ENCODE measurements around the gene FADS3.

FADS3 gene

DNA sequence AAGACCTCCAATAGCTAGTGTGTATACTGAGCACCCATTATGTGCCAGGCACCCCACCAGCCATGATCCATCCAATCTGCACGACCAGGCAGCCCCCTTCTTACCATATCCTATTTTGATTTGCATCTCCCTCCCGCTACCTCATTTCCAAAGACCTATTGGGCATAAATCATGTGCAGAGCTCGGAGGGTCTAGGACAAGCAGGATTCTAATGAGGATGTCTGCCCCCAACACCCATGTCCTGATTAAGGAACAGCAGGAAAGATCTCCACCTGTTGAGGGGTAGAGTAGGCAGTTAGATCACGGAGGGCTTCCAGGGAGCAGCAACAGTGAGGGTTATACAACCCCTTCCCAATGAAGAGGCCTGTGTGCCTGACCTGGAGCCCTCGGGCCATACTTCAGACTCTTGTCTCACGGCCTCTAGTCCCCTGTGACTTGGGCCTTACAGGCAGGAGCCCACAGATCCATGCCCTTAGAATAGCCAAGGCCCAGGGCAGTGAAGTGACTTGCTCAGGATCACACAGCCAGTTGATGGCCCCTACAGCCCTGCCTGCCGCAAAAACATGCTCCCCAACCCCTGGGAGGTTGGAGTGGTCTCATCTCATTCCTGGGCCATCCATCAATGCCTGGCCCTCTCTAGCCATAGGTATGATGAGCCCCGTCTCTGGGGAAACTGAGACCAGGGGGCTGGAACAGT is 22.5 kb upstream of the FADS3 start:
- no peak for DNase-seq (ENCODE audit: low read depth)

DNA sequence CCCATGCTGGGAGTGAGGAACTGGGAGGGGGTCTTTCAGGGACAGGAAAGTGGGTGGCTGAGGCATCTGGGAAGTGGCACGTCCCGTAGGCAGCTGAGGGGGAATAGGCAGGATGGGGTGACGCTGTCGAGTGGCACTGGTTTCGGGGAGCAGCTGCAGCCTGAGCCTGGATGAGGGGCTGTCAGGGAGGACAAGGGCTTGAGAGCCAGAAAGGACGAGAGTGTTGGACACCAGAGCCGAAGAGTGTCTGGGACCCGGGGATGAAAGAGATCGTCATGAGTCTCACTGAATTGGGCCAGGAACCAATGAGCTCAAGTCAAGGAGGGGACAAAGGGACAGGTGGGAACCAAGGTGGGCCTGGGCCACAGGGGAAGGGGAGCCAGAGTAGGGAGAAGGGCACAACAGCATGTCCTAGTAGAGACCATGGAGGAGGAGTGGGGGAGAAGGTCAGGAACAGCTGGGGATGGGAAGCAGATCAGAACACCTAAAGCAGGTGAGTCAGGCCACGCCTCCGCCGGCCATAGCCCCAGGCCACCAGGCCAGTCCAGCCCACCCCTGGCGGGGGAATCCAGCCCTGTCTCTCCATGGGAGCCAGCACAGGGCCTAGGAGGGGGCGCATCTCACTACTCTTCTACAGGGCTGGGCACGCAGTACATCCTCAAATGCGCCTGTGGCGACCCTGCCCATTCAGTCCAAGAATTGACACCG is 21.8 kb upstream of the FADS3 start:
- no peak for DNase-seq (ENCODE audit: low read depth)

DNA sequence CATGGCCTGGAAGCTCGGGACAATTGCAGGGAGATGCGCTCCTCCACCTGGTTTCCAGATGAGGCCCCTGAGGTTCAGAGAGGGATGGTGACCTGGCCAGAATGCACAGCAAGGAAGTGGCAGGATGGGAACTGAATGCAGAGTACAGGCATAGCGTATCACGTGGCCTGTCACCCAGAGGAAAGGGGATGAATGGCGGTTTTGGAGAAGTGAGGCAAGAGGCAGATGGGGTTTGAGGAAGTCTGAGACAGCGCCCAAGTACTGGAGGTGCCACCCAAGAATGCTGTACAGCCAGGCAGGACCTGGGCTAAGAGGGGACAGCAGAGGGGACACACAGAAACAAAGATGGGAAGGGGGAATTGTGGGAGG is 21.2 kb upstream of the FADS3 start:
- DNase-seq (ENCODE audit: low read depth): no peak

DNA sequence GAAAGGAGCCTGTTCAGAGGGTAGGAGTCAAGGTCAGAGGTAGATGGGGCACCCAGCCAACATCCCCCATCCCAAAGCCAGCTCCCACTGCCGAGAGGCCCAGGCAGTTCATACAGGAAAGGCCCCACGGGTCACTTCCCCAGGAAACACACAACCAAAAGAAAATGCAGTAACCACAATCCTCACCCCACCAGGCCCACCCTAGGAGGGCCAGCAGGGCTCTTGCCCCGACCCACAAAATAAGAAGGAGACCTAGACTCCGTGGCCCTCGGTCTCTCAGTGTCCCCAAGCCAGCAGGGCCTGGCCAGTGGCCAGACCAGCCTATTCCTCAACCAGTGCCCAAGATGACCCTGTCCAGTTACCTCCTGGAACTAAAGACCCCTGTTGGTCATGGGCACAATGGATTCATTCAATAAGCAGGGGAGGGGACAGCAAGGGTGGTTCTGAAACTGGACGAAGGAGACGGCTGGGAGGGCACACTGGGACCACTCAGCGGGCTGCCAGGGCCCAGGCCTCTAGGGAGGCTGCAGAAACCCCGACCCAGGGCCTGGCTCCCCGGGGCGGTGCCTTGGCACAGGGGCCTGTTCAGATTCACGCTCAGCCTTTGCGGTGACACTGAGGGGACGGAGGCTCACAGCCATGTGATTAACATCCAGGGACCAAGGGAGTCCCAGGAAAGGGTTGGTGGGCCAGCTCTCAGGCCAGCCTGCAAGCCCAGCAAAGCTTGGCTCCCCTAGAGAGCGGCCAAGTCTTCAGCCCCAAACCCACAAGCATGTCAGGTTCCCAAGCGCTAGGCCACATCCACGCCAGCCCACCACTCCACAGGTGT is 20.6 kb upstream of the FADS3 start:
- DNase-seq (ENCODE audit: low read depth): no peak

DNA sequence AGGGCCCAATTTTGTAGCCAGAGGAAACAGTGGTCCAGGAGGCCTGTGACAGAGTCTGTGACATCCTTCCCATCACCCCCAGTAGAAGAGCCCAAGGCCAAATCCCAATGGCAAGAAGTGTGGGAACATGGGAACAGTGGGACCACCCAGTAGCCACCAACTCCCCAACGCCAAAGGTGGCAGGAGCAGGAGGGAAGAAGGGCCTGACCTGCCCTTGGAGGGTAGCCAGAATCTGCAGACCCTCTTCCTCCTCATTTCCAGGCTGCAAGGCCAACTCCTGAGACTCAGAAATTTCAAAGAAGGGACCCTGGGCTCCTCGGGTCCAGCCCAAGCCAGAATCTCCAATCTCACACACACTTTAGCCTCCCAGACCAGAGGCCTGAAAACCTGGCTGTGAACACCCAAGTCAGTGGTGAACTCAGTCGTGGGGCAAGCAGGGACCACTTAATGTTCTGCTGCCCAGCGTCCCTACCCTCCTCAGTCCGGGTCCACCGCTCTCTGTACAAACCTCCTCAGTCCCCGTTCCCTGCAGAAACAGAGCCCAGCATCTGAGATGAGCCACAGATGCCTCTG is 19.9 kb upstream of the FADS3 start:
- DNase-seq (ENCODE audit: low read depth): no peak

DNA sequence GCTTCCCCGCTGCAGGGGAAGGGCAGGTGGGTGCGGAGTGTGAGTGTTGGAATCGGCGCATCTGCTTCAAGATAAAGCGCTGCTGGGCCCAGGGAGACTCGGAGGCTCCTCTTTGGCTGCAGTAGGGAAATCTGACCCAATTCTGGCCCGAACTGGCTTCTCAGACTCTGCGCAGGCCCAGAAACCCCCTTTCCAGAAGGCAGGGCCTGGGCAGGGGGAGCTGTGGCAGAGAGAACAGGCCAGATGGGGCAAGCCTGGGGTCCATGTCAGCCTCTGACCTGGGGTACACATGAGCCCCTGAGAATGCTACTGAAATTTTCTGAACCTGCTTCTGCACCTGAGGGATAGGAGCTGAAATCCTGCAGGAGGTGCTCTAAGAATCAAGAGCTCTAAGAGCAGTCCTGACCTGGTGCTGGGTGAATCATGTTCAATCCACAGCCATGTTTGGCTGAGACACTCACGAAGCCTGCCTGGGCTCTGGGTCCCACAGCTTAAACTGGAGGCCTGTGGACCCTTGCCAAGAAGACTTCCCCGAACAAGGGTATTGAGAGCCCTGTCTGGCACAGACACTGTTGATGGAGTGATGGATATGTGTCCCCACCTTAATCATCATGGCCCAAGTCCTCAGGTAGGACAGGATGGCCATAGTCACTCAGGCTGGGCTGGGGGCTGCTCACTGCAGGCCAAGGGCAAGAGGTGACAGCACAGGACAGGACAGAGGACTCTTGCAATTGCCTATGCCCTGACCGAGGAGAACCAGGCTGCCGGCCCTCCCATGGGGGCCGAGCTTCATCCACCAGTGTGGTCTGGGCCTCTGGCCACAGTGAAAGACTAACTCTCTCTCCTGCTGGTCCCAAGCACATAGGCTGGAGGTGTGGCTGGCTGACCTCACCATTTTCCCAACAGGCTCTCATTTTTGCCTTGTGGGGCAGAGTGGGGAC is 19.1 kb upstream of the FADS3 start:
- no peak for DNase-seq (ENCODE audit: low read depth)

DNA sequence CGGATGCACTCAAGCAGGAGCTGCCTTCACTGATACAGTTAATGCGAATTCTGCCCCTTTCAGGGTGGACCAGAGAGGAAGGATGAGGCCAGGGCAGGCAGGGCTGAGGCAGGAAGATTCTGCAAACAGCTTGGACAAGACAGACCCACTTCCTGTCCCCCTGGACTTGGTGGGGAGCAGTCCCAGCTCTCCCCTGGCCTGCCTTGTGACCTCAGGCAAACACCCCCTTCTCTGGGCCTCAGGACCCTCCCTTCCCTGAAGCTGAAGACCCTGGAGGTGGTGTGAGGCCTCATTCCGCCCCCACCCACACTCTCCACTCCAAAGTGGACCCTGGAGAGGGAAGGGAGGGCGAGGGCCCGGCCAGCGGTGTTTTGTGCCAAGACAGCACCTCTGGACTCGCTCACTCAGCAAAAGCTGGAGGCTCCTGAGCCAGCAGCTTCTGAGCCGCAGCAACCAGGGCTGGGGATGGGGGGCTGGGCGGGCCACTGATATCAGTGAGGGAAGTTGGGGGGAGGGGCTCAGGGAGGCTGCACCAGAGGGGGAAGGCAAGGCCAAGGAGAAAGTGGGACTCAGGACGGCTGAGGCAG is 17.5 kb upstream of the FADS3 start:
- DNase-seq (ENCODE audit: low read depth): no peak

DNA sequence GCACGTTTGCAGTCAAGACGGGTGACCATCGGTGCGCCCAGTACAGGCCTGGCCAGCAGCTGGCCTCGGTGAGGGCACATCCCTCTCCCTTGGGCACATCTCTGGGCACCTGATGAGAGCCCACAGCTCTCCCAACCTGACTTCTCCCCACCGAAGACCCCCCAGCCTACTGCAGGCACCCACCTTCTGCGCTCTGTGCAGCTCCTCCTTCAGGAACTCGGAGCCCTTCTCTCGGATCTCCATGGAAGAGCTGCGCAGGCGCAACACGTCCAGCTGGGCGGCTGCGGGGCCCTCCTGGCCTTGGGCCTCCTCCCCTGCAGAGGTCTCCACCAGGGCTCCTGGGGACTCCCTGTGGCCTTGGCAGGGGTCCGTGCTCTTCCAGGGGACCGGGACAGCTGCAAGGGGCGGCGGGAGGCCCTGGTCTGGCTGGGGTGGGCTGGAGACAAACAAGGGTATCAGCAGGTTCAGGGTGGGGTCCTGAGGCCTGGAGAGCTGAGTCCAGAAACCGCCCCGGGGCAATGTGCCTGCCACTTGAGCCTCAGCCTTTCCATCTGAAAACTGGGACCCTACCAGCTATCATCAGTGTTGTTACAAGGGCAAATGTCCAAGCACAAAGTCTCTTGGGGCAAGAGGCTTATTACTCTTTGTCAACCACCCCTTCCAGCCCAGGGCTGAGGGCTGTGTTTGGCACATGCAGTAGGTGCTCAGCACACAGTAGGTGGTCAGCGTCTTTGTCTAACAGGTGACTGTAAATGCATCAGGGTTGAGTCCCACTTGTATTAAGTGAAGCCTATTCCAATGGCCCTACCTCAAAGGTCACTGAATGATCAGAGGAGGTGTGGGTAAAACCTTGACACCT is 16.8 kb upstream of the FADS3 start:
- no peak for DNase-seq (ENCODE audit: low read depth)

DNA sequence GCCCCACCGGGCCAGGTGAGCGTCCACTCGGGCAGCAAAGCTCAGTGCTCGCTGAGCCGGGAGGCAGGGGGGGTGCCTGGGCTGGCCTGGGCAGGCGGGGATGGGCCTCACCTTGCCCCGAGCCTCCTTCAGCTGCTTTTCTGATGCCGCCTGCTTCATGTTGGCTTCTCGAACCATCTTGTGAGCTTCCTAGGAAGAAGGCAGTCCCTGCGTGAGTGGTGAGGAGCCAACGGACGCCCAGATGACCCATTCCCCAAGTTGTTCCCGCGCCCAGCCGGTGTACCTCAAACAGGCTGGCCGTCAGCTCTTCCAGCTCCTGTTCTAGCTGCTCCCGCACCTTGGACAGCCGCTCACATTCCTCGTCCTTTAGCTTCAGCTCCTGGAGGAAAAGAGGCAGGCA is 15.9 kb upstream of the FADS3 start:
- no peak for DNase-seq (ENCODE audit: low read depth)

DNA sequence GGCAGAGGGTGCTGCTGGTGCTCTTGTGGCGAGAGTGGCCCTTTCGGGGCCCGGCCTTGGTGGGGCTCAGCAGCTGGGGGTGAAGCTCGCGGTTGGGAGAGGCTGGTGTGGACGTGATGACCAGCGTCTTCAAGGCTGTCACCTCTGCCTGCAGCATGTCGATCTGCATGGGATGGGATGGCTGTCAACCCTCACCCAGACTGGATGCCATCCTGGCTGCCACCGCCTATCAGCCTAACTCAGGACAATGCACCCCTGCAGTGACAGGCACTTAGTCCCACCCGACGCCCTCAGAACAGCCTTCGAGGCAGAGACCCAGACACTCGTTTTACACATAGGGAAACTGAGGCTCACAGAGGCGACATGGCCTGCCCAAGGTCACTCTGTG is 15.2 kb upstream of the FADS3 start:
- no peak for DNase-seq (ENCODE audit: low read depth)

DNA sequence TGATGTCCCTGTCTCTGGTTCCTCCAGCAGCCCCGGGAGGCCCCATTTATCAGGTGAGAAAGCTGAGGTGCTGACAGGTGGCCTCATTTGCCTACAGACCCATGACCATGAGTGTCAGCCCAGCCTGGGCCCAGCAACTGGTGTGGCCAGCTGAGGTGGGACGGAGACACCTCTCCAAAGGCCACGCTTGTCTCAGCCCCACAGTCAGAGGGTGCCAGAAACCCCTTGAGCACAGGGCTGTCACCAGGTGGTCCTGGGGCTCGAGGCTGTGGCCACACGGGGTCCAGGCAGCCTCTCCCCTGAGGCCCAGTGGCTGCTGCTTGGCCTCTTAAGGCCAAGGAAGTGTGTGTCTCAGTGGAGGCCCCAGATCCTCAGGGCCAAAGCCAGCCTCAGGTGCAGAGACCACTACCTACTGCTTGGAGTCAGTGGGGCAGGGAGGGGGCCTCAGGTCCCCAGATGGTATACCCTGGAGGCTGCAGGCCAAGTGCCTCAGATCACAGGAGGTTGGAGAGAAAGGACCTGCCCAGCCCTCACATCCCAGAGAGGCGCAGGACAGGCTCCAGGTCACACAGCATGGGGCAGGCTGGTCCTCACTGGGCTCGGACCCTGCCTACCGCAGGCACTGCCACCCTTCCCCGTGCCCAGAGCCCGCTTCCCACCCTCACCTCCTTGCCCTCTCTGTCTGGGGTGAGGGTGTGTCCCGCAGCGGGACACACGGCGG is 14.6 kb upstream of the FADS3 start:
- DNase-seq (ENCODE audit: low read depth): no peak

DNA sequence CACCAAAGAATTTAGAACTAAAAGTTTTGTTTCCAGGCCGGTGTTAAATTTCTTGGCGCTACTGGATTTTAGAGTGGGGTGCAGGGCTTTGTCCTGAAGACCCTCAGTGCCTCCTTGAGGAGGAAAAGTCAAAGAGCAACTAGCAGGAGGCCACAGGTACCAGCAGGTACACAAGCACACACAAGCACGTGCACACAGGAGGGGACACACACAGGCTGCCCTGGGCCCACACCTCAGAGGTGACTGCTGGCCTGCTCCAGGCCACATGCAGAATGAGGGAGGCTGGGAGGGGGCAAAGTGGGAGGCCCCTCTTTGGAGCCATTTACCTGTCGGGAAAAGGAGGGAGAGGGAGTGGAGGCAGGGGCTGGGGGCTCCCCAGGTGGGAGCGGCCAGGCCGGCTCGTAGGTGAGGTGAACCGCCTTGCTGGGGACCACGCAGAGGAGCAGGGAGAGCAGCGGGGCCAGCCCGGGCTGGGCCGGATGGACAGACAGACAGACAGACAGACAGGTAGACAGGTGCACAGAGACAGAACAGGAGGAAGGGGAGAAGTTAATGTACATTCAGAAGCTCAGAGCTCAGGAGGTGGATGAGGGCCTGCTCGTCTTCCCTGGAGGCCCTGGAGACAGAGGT is 13.8 kb upstream of the FADS3 start:
- DNase-seq (ENCODE audit: low read depth): no peak

DNA sequence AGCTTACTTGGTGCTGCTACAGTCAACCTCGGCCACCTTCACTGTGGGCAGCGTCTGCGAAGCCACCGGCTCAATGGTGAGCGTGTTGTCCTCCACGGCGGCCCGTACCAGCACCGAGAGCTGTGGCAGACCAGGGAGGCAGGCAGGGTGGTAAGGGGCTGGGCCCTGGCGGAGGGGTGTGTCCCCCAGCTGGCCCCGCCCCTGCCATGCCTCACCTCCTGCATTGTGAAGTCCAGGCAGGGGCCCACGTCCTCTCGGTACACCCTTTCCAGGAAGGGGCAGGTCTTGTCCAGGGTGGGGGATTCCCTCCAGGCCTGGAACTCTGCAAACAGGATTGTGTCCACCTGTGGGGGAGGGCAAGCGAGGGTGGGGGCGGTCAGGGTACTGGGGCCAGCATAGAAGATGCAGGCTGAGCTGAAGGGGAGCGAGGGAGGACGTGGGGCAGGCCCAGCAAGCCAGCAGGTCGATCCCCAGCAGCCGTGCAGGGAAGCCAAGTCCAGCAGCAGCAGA is 13.2 kb upstream of the FADS3 start:
- DNase-seq (ENCODE audit: low read depth): no peak

DNA sequence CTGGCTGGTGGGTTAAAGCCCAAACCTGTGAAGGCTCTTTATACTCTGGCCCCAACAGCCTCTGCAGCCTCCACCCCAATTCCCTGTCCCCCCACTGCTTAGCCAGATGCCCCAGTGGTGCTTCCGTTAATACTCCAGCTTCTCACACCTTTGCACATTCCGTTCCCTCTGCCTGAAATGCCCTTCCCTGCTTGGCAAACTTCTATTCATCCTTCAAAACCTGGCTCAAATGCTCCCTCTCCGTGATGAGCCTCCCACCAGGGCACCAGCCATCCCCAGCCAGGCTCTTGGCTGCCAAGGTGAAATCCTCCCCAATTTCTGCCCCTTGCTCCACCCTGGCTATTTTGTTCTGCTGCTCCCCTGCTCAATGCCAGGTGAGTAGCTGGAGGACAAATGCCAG is 12.5 kb upstream of the FADS3 start:
- no peak for DNase-seq (ENCODE audit: low read depth)

DNA sequence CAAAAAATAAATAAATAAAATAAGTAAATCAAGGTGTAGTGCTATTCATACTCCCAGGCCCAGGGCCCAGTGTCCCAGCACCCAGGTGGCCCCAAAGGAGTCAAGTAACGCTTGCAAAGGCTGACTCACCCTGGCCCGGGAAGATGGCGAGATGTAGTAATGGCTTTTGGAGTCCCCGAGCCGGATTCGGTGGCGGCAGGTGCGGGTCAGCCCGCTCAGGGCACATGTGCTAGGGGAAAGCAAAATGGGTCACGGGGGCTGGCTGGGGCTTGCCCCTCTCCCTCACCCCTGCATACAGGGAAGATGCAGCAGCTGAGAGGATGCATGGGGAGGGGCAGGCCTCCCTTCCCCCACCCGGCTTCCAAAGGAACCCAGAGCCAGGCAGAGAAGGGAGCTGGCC is 11.0 kb upstream of the FADS3 start:
- DNase-seq (ENCODE audit: low read depth): no peak

DNA sequence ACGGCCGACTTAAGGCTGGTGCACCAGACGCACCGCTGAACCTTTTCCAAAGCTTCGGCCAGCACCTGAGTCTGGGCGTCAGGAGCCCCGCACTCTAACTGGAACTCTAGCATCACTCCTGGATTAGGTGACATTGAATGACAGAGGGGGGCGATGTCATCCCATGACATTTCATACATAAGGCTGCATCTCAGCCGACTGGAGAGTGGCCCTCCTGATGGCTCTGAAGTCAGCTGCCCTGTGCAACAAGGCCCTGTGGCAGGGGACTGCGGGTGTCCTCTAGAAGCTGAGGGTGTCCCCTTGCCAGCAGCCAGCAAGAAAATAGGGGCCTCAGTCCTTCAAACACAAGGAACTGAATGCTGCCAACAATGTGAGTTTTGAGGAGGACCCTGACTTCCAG is 10.1 kb upstream of the FADS3 start:
- DNase-seq (ENCODE audit: low read depth): no peak

DNA sequence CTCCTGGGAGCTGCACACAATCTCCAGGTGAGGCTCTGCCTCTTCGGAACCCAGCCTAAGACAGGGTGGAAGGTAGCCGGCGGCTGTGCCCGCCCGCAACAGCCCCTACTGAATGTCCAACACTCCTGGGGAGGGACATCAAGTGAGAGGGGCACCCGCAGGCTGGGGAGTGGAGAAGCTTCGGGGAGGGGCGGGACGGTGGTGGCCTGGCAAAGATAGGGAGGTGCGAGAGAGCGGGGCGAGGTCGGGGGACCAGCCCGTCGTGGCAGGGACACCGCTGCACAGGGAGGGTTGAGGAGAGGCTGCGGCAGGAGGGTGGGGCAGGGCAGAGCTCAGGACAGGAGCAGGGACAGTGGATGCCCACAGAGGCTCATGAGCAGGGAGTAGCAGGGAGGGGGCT is 8.9 kb upstream of the FADS3 start:
- DNase-seq (ENCODE audit: low read depth): no peak

DNA sequence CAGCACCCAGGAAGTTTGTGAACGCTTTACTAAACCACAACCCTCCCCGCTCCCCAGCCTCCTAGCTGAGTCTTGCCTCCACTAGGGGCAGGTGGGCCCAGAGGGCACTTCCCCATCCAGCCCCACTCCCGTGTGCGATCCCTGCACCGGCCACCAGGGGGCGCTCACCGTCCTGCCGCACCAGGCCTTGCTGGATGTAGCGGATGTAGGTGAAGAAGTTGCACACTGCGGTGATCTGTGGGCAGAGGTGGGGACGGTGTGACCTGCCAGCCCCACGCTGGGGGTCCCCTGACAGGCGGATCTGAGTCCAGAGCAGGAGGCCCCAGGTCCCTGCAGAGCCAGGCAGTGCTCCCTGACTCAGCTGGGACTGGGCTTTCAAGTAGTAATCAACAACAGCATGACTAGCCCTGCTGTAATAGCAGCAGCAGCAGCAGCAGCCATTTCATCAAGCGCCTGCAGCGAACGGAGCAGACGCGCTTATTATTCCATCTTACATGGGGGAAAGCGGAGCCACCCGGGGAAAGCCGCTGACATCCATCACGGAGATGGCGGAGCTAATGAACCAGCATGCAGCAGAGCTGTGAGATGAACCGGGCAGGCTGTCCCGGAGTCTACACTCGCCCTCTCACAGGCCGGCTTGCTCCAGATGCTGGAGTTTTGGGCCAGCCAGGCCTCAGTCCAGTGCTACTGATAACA is 7.9 kb upstream of the FADS3 start:
- DNase-seq (ENCODE audit: low read depth): peak; percentile 96

DNA sequence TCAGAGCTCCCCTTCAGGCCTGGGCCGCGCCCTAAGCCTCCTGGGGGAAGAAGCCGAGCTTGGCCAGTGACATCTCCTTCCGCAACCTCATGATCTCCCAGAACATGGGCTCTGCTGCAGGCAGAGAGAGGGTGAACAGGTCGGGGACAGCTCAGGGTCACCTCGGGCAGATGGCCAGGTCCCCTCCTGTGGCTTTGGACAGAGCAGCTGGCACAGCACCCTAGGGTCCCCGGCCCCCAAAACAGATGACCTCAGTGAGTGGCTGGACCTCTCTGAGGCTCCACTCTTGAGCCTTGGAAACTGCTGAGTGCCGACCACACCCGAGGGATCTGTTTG is 6.9 kb upstream of the FADS3 start:
- DNase-seq (ENCODE audit: low read depth): no peak
